Lung (tissue), 12 donors: ENCODE results near the gene CILP2. TPM values are rescaled to one million over a fixed set of nuclear protein-coding genes. Genes with fewer than 3 reads are reported as not detected.

Source experiments
- ATAC-seq: fragments of 200-7000 bp; cut with Tn5 transposase; one replicate; pipeline ENCODE4 v1.9.1; 2020; ENCODE audit warnings: moderate number of reproducible peaks; ENCODE audit not compliant: insufficient read depth, low FRiP score
- DNase-seq, 3 donors: peaks; one replicate each; pipeline ENCODE4 v3.0.0-alpha.2; 2013 to 2017
- H3K27ac ChIP-seq, 2 donors: one replicate each; pipeline ENCODE4 v1.5.1; 2013; ENCODE audit warnings: mild to moderate bottlenecking in 2 of 2, moderate library complexity in 2 of 2, control low read depth in 1 of 2, inconsistent platforms in 1 of 2, low read depth in 1 of 2, low read length in 1 of 2
- H3K27me3 ChIP-seq, 3 donors: one replicate each; pipeline ENCODE4 v1.5.1; 2013; ENCODE audit warnings: low read length in 2 of 3; ENCODE audit not compliant: control insufficient read depth in 3 of 3, insufficient read depth in 3 of 3
- H3K36me3 ChIP-seq, 4 donors: one replicate each; pipeline ENCODE4 v1.5.1; 2013; ENCODE audit warnings: low read length in 4 of 4, mild to moderate bottlenecking in 1 of 4, moderate library complexity in 1 of 4; ENCODE audit not compliant: control insufficient read depth in 4 of 4, insufficient read depth in 4 of 4
- H3K4me1 ChIP-seq, 5 donors: one replicate each; pipeline ENCODE4 v1.5.1; 2013; ENCODE audit warnings: low read length in 5 of 5, mild to moderate bottlenecking in 2 of 5, moderate library complexity in 1 of 5; ENCODE audit not compliant: control insufficient read depth in 5 of 5, insufficient read depth in 5 of 5
- H3K4me3 ChIP-seq: one replicate; pipeline ENCODE4 v1.5.1; 2013; ENCODE audit warnings: mild to moderate bottlenecking, control low read depth, moderate library complexity
- H3K9ac ChIP-seq, 2 donors: one replicate each; pipeline ENCODE4 v1.5.1; 2013; ENCODE audit warnings: low read length in 2 of 2, control low read depth in 1 of 2; ENCODE audit not compliant: insufficient read depth in 1 of 2
- H3K9me3 ChIP-seq, 4 donors: one replicate each; pipeline ENCODE4 v1.5.1; 2013; ENCODE audit warnings: low read length in 3 of 4, mild to moderate bottlenecking in 1 of 4, moderate library complexity in 1 of 4; ENCODE audit not compliant: control insufficient read depth in 4 of 4, insufficient read depth in 3 of 4
- CTCF ChIP-seq: IDR thresholded peaks from 2 replicates; pipeline ENCODE4 v1.5.1; 2012; ENCODE audit warnings: mild to moderate bottlenecking; ENCODE audit errors: control extremely low read depth, extremely low read depth
- WGBS, 2 donors: extraction: QIAGEN DNeasy Blood & Tissue Kit; methylation state at CpG; one replicate each; pipeline ENCODE4 v1.1.7; 2013; 5-methylcytosine and 5-hydroxymethylcytosine counted together
- polyA plus RNA-seq, 2 donors: library from polyadenylated mRNA; stranded (reverse); fragments of 200-250 nt; gene quantifications; one replicate each; pipeline ENCODE4 v1.2.1, GENCODE V29; 2013
- total RNA-seq, 2 donors: library from RNA; depleted of rRNA in 1 of 2; stranded (reverse); fragments of >200 nt in 1 of 2; gene quantifications; one replicate each; pipeline ENCODE4 v1.2.1, GENCODE V29; 2014 to 2021
- donor health status: control.
- donor health status: control.
- donor health status: Bipolar disorder and iron deficiency.
- donor health status: healthy.
- donor health status: DM: yes; HTN: yes; CAD: no.

The CILP2 gene
- total and polyA plus RNA-seq, 4 donors: 0.06 to 0.68 (median 0.38) TPM

GRCh38 chr19:19517235-19517619 is 20.8 kb upstream of the CILP2 start:
- Histone ChIP-seq H3K9me3 (peaks cover 0 to 2% (median 0%) of the 10 kb centered on the region in 4 donors), H3K4me1 (peaks cover 0 to 9% (median 6%) of the 10 kb centered on the region in 5 donors), H3K9ac (no peak overlapping the region), H3K27me3 (no peaks in the 10 kb centered on the region), H3K4me3 (no peak overlapping the region), H3K27ac (no peak overlapping the region), H3K36me3 (peaks cover 0 to 10% (median 3%) of the 10 kb centered on the region in 4 donors)
- WGBS, 2 donors: 87 to 92% methylated on average over 10 of the region's 10 CpGs
- no peak for DNase-seq
- TF ChIP-seq CTCF: no peak
- ATAC-seq: no peak

- peaks cover 0 to 16% (median 6%) of the 10 kb centered on the region in 4 donors for H3K36me3 ChIP-seq
- DNase-seq: no peak
- WGBS, 2 donors: 80 to 81% methylated on average over 6 of the region's 6 CpGs
- no peak for ATAC-seq
- TF ChIP-seq CTCF: no peak
- H3K4me1 ChIP-seq: peaks cover 0 to 6% (median 1%) of the 10 kb centered on the region in 5 donors
- H3K9me3 ChIP-seq: no peaks in the 10 kb centered on the region
- no peak overlapping the region for H3K27ac ChIP-seq
- no peak overlapping the region for H3K9ac ChIP-seq
- H3K4me3 ChIP-seq: no peak overlapping the region
- no peaks in the 10 kb centered on the region for H3K27me3 ChIP-seq
Observed at GRCh38 chr19:19520989-19521388, 17.1 kb upstream of the CILP2 start.

- H3K27ac ChIP-seq: no peak overlapping the region
- no peaks in the 10 kb centered on the region for H3K27me3 ChIP-seq
- DNase-seq: no peak
- no peak overlapping the region for H3K4me3 ChIP-seq
- no peaks in the 10 kb centered on the region for H3K4me1 ChIP-seq
- WGBS, 2 donors: 82 to 92% methylated on average over 3 of the region's 3 CpGs
- ATAC-seq: no peak
- TF ChIP-seq CTCF: no peak
- no peak overlapping the region for H3K9ac ChIP-seq
- H3K36me3 ChIP-seq: peaks cover 2 to 32% (median 6%) of the 10 kb centered on the region in 4 donors
- H3K9me3 ChIP-seq: no peaks in the 10 kb centered on the region
Observed at GRCh38 chr19:19523177-19523576, 14.9 kb upstream of the CILP2 start.

DNA sequence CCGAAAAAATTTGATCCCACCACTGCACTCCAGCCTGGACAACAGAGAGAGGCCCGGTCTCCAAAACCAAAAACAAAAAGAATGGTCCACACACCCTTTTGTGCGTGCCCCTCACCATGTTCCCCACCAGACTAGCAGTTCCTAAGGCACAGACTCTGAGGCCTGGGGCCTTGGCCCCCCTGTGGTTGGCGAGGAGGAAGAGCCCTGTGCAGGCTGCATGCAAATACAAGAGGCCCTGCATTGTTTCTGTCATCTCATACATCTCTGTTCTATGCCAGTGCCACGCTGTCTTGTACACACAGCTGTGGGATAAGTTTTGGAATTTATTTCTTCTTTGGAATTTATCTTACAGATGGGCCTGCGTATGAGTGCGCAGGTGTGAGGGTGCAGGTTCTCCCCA is 14.0 kb upstream of the CILP2 start:
- Histone ChIP-seq H3K36me3 (peaks cover 2 to 38% (median 5%) of the 10 kb centered on the region in 4 donors), H3K9ac (no peak overlapping the region), H3K9me3 (no peaks in the 10 kb centered on the region), H3K27me3 (no peaks in the 10 kb centered on the region), H3K27ac (no peak overlapping the region), H3K4me1 (no peaks in the 10 kb centered on the region), H3K4me3 (no peak overlapping the region)
- ATAC-seq (no peak), DNase-seq (no peak)
- whole genome bisulfite sequencing, 2 donors: 81 to 89% methylated on average over 7 of the region's 7 CpGs
- no peak for TF ChIP-seq CTCF
